ENCODE measurements around the gene TADA2B. TPM values are rescaled to one million over a fixed set of nuclear protein-coding genes. Genes with fewer than 3 reads are reported as not detected.

The TADA2B gene
- total and polyA plus RNA-seq, 10 of the 15 experiments (the other 5 are each of a cell fraction or from before 2014, with no cell fraction given), result 0.66 to 12.0 (median 5.6) TPM

GRCh38 chr4:7013175-7013574 lies 30.0 kb upstream of the TADA2B start:
- Histone ChIP-seq H3K27me3 (replicated peaks in 1 of 2; ENCODE audit: control insufficient read depth in 2 of 2, insufficient read depth in 2 of 2, low read length in 1 of 2) (no peaks in the 10 kb centered on the region), H2AFZ (ENCODE audit: control insufficient read depth, low read depth, low read length) (no peak overlapping the region), H4K20me1 (ENCODE audit: control insufficient read depth, insufficient read depth) (no peaks in the 10 kb centered on the region), H3K27ac (ENCODE audit: control insufficient read depth, insufficient read depth) (peak overlapping the region; percentile 85), H3K4me3 (no peak overlapping the region), H3K79me2 (ENCODE audit: control insufficient read depth, insufficient read depth, low read length) (no peaks in the 10 kb centered on the region; the same call in 1 of the 2 replicates), H3K9me3 (replicated peaks; ENCODE audit: control insufficient read depth, insufficient read depth, low read length) (no peaks in the 10 kb centered on the region; the same call in 1 of the 3 replicates), H3K9ac (ENCODE audit: control insufficient read depth, insufficient read depth, low read length) (no peak overlapping the region), H3K4me1 (ENCODE audit: control insufficient read depth, insufficient read depth, low read length) (peaks cover 17% of the 10 kb centered on the region), H3K4me2 (ENCODE audit: control insufficient read depth, insufficient read depth) (no peak overlapping the region; the same call in 1 of the 2 replicates), H3K36me3 (ENCODE audit: control insufficient read depth in 2 of 2, insufficient read depth in 2 of 2, low read length in 1 of 2) (peaks cover 25 to 43% of the 10 kb centered on the region in 2 experiments)
- BruUV-seq (replicated peaks), result no TSS peak
- in situ Hi-C loops (cut with MboI), result no loop called here
- POLR2A ChIA-PET, result interaction anchor here (1.2 to 2.8 kb wide), 2 partner anchors 15 to 31 kb away, joined by 4 to 15 read pairs; partner anchors contain the start of gene TADA2B
- CTCF ChIA-PET, result interaction anchor here (1.3 to 3.1 kb wide), 7 partner anchors 9 to 58 kb away, joined by 3 to 18 read pairs (median 6); partner anchors contain the start of genes GRPEL1 and TADA2B
- SMC1A ChIA-PET (ENCODE audit: uncharacterized antibody, unreplicated experiment), result interaction anchor here (1.2 to 1.3 kb wide), 2 partner anchors 30 to 71 kb away, joined by 3 to 5 read pairs; no protein-coding TSS in a partner anchor
- FAIRE-seq, result no peak
- intact Hi-C loops (cut with micrococcal nuclease; ENCODE audit: unreplicated experiment), result no loop called here
- TF ChIP-seq SPI1 (IDR thresholded peaks at IDR 0.05; ENCODE audit: borderline replicate concordance, insufficient read depth, low read depth, low read length) (no peak), PAX5 (IDR thresholded peaks at IDR 0.05; ENCODE audit: borderline replicate concordance, low read depth, low read length) (peak; percentile 50; the same call in 1 of the 2 replicates), ATF7 (IDR thresholded peaks at IDR 0.05; ENCODE audit: low read depth) (no peak)
- TF ChIP-seq, protein P1, sequence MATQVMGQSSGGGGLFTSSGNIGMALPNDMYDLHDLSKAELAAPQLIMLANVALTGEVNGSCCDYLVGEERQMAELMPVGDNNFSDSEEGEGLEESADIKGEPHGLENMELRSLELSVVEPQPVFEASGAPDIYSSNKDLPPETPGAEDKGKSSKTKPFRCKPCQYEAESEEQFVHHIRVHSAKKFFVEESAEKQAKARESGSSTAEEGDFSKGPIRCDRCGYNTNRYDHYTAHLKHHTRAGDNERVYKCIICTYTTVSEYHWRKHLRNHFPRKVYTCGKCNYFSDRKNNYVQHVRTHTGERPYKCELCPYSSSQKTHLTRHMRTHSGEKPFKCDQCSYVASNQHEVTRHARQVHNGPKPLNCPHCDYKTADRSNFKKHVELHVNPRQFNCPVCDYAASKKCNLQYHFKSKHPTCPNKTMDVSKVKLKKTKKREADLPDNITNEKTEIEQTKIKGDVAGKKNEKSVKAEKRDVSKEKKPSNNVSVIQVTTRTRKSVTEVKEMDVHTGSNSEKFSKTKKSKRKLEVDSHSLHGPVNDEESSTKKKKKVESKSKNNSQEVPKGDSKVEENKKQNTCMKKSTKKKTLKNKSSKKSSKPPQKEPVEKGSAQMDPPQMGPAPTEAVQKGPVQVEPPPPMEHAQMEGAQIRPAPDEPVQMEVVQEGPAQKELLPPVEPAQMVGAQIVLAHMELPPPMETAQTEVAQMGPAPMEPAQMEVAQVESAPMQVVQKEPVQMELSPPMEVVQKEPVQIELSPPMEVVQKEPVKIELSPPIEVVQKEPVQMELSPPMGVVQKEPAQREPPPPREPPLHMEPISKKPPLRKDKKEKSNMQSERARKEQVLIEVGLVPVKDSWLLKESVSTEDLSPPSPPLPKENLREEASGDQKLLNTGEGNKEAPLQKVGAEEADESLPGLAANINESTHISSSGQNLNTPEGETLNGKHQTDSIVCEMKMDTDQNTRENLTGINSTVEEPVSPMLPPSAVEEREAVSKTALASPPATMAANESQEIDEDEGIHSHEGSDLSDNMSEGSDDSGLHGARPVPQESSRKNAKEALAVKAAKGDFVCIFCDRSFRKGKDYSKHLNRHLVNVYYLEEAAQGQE (IDR thresholded peaks at IDR 0.05; ENCODE audit: low read depth, low read length), result no peak
- 50% methylated on average over 11 of the region's 11 CpGs for WGBS (ENCODE audit: insufficient coverage, insufficient replicate concordance, low lambda C conversion rate, missing lambda C conversion rate)
- peak; percentile 58 for ATAC-seq
- RAD21 ChIA-PET (ENCODE audit: unreplicated experiment), result interaction anchor here (1.2 to 1.7 kb wide), 7 partner anchors 26 to 235 kb away, joined by 3 to 11 read pairs (median 3); no protein-coding TSS in a partner anchor
- no peak for DNase-seq (ENCODE audit: low read depth, low spot score)

Data from GM12878 (cell line).